HL-60 (cell line): ENCODE results near the gene NLGN1.
"Not testable (repeated sequence)": the region's sequence is repeated elsewhere in the genome, so short reads cannot be mapped to it uniquely, and the experiment has no call there.

Experiments
- DNase-seq, 2 experiments: peaks; one replicate each; pipeline ENCODE4 v3.0.0-alpha.2; 2010 to 2020; ENCODE audit warnings: low read depth in 1 of 2, low spot score in 1 of 2
- H3K27ac ChIP-seq: fragments of 250-450 bp; sonication (Bioruptor Pico); replicated peaks from 2 replicates; pipeline ENCODE4 v1.5.1; 2020; ENCODE audit warnings: mild to moderate bottlenecking, moderate library complexity
- H3K27me3 ChIP-seq: fragments of 250-450 bp; sonication (Bioruptor Pico); 2 replicates; pipeline ENCODE4 v1.5.1; 2021; ENCODE audit warnings: mild to moderate bottlenecking, moderate library complexity; ENCODE audit not compliant: insufficient read depth, poor library complexity, severe bottlenecking
- H3K4me3 ChIP-seq: replicated peaks from 2 replicates; pipeline ENCODE4 v1.5.1; 2011; ENCODE audit warnings: mild to moderate bottlenecking, control low read depth, low read length; ENCODE audit not compliant: insufficient read depth
- CTCF ChIP-seq: IDR thresholded peaks from one replicate; pipeline ENCODE4 v1.5.1; 2011; ENCODE audit warnings: low read length, control low read depth, inconsistent platforms; ENCODE audit not compliant: insufficient read depth
- GABPA ChIP-seq: IDR thresholded peaks from 2 replicates; pipeline ENCODE4 v1.6.1; 2012; ENCODE audit warnings: low read depth
- POLR2AphosphoS5 ChIP-seq: IDR thresholded peaks from 2 replicates; pipeline ENCODE4 v1.6.1; 2012; ENCODE audit warnings: low read depth
- REST ChIP-seq: IDR thresholded peaks from 2 replicates; pipeline ENCODE4 v1.6.1; 2012; ENCODE audit warnings: low read depth; ENCODE audit not compliant: insufficient replicate concordance
- SPI1 ChIP-seq: IDR thresholded peaks from 2 replicates; pipeline ENCODE4 v1.6.1; 2012; ENCODE audit warnings: low read depth, mild to moderate bottlenecking, borderline replicate concordance

The NLGN1 gene

GRCh38 chr3:174204765-174205164 is 807.2 kb downstream of the NLGN1 start:
- Histone ChIP-seq H3K27ac (no peak overlapping the region), H3K4me3 (no peak overlapping the region), H3K27me3 (no peaks in the 10 kb centered on the region)
- TF ChIP-seq REST: no peak
- no peak for TF ChIP-seq POLR2AphosphoS5
- TF ChIP-seq SPI1: no peak
- TF ChIP-seq CTCF: no peak
- no peak for TF ChIP-seq GABPA
- no peak for DNase-seq

- no peak for TF ChIP-seq GABPA
- TF ChIP-seq REST: no peak
- no peak for TF ChIP-seq CTCF
- no peak for TF ChIP-seq POLR2AphosphoS5
- no peak for TF ChIP-seq SPI1
- H3K27ac ChIP-seq: no peak overlapping the region
- H3K27me3 ChIP-seq: no peaks in the 10 kb centered on the region
- no peak overlapping the region for H3K4me3 ChIP-seq
- DNase-seq: no peak
Measured at GRCh38 chr3:174206607-174207192, 809.2 kb downstream of the NLGN1 start.

GRCh38 chr3:174208161-174208560 is 810.6 kb downstream of the NLGN1 start:
- no peak overlapping the region for H3K4me3 ChIP-seq
- no peak for DNase-seq
- no peak for TF ChIP-seq POLR2AphosphoS5
- no peak for TF ChIP-seq CTCF
- TF ChIP-seq SPI1: no peak
- TF ChIP-seq REST: no peak
- TF ChIP-seq GABPA: no peak
- no peaks in the 10 kb centered on the region for H3K27me3 ChIP-seq
- H3K27ac ChIP-seq: no peak overlapping the region

GRCh38 chr3:174211896-174212295 is 814.4 kb downstream of the NLGN1 start:
- not testable (repeated sequence) for H3K4me3 ChIP-seq, H3K27ac ChIP-seq, H3K27me3 ChIP-seq, DNase-seq
